GM18517 (cell line): ENCODE data around the gene BACE1.

Experiments
- ATAC-seq: cut with Tn5 transposase; IDR thresholded peaks from one replicate; pipeline ENCODE4 v1.9.1; 2021; ENCODE audit warnings: mild to moderate bottlenecking, moderate library complexity; ENCODE audit not compliant: unreplicated experiment

Gene BACE1

GRCh38 chr11:117313091-117313490, 3.0 kb downstream of the BACE1 start:
- ATAC-seq = no peak

- ATAC-seq = no peak
Observed at GRCh38 chr11:117309310-117309709, 6.7 kb downstream of the BACE1 start.

GRCh38 chr11:117305145-117305544, 10.9 kb downstream of the BACE1 start:
- no peak for ATAC-seq

- no peak for ATAC-seq
Observed at GRCh38 chr11:117303646-117304315, 12.3 kb downstream of the BACE1 start.

- no peak for ATAC-seq
Observed at GRCh38 chr11:117303101-117303500, 13.0 kb downstream of the BACE1 start.

GRCh38 chr11:117302228-117302627, 13.8 kb downstream of the BACE1 start:
- ATAC-seq = no peak

- no peak for ATAC-seq
Observed at GRCh38 chr11:117300773-117301172, 15.3 kb downstream of the BACE1 start.

GRCh38 chr11:117300283-117300663, 15.8 kb downstream of the BACE1 start:
- ATAC-seq = no peak

GRCh38 chr11:117299351-117300282, 16.4 kb downstream of the BACE1 start:
- no peak for ATAC-seq

GRCh38 chr11:117298195-117298594, 17.9 kb downstream of the BACE1 start:
- no peak for ATAC-seq

- ATAC-seq = no peak
Observed at GRCh38 chr11:117296881-117297280, 19.2 kb downstream of the BACE1 start.

GRCh38 chr11:117295438-117296137, 20.5 kb downstream of the BACE1 start:
- no peak for ATAC-seq

GRCh38 chr11:117292616-117293015, 23.4 kb downstream of the BACE1 start:
- ATAC-seq = no peak

GRCh38 chr11:117290809-117291396, 25.2 kb downstream of the BACE1 start, which contains the start of gene BACE1-AS:
Gene BACE1-AS, plus strand, starts transcription at chr11:117291346.
- ATAC-seq = no peak

- no peak for ATAC-seq
Observed at GRCh38 chr11:117289795-117290194, 26.3 kb downstream of the BACE1 start.

GRCh38 chr11:117287668-117288067, 28.4 kb downstream of the BACE1 start:
- ATAC-seq = no peak

- no peak for ATAC-seq
Observed at GRCh38 chr11:117286588-117286987, 29.5 kb downstream of the BACE1 start.

GRCh38 chr11:117284053-117284452, 32.0 kb downstream of the BACE1 start:
- ATAC-seq = no peak

- ATAC-seq = no peak
Observed at GRCh38 chr11:117282956-117283355, 33.1 kb downstream of the BACE1 start.

- no peak for ATAC-seq
Observed at GRCh38 chr11:117281869-117282268, 34.2 kb downstream of the BACE1 start.

GRCh38 chr11:117281159-117281558, 34.9 kb downstream of the BACE1 start:
- no peak for ATAC-seq
